GM12801 (cell line): ENCODE data around the gene C3orf49.

Experiments used
- TF ChIP-seq, protein P1 (sequence below): IDR thresholded peaks from one replicate; pipeline ENCODE4 v1.5.1; 2011; ENCODE audit warnings: control low read depth; ENCODE audit not compliant: insufficient read length; ENCODE audit errors: extremely low read depth

Gene C3orf49

DNA sequence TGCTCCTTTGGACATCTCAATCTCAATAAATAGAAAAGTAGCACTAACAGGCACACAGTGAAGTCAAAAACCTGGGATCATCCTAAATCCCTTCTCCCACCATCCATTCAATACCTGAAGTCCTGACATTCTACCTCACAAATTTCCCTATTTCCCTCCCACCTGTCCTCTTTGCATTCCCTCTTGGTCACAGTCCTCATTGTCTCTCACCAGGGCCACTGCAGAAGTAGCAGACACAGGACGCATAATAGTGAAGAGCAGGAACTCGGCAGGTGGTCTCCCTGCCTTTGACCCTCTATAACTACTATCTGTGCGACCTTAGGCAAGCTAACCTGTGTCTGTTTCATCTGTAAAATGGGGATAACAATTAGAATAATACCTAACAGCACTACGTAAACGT lies 42.2 kb downstream of the C3orf49 start:
- TF ChIP-seq, protein P1, sequence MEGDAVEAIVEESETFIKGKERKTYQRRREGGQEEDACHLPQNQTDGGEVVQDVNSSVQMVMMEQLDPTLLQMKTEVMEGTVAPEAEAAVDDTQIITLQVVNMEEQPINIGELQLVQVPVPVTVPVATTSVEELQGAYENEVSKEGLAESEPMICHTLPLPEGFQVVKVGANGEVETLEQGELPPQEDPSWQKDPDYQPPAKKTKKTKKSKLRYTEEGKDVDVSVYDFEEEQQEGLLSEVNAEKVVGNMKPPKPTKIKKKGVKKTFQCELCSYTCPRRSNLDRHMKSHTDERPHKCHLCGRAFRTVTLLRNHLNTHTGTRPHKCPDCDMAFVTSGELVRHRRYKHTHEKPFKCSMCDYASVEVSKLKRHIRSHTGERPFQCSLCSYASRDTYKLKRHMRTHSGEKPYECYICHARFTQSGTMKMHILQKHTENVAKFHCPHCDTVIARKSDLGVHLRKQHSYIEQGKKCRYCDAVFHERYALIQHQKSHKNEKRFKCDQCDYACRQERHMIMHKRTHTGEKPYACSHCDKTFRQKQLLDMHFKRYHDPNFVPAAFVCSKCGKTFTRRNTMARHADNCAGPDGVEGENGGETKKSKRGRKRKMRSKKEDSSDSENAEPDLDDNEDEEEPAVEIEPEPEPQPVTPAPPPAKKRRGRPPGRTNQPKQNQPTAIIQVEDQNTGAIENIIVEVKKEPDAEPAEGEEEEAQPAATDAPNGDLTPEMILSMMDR = no peak

DNA sequence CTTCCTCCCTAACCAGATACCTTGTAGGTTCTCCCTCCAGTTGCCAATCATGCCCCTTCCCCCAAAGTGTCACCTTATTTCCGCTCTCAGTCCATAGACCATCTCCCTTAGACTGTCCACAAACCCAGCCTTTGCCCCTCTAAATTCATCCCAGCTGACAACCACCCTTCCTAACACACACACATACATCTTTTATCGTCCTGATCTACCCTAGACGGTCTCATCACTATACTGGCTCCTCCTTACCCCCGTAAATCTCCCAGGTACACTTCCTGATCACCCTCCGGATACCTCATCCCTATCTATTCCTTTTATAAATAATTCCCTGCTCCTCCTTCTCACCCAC lies 43.7 kb downstream of the C3orf49 start:
- TF ChIP-seq, protein P1 = no peak

DNA sequence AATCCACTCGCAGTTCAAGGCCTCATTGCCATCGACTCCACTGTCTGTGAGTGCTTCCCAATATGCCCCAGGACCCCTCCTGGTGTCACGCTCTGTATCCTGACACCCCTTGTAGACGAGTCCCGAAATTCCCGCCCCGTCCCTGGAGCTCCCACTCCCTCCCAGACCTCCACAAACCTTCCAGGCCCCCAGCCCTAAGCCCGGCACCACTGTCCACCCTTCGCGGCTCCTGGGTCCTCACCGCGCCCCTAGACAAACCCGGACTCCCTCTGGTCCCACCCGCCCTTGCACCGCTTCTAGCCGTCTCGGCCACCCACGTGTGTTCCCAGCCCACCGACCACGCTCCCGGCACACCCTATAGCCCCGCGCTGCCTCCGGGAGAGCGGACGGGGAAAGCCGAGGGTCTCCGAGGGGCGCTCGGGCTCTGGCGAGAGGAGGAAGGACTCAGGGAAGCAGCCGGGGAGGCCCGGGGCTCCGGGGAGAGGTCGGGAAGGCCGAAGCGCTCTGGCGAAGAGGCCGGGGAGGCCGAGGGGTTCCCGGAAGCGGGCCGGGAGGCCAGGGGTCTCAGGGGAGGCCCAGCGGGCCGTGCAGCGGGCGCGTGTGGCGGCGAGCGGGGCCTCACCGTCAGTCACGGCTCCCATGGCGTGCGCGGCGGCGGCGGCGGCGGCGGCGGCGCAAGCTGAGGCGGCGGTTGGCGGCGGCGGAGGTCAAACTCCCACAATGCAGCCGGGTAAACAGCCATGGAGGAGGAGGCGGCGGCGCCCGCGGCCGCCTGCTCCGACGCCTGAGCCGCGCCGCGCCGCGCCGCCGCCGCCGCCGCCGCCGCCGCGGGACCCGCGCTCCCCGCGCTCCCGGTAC lies 44.3 kb downstream of the C3orf49 start, which contains the start of the genes ATXN7 and THOC7:
Gene ATXN7, plus strand, starts transcription at position 718 of the 858 bp plus-strand sequence. CDS start 48,732 bp downstream, outside the sequence.
Gene THOC7, minus strand, starts transcription at position 656 of the 858 bp plus-strand sequence. Its CDS starts 15 bp downstream, at position 641.
- TF ChIP-seq, protein P1 = no peak

DNA sequence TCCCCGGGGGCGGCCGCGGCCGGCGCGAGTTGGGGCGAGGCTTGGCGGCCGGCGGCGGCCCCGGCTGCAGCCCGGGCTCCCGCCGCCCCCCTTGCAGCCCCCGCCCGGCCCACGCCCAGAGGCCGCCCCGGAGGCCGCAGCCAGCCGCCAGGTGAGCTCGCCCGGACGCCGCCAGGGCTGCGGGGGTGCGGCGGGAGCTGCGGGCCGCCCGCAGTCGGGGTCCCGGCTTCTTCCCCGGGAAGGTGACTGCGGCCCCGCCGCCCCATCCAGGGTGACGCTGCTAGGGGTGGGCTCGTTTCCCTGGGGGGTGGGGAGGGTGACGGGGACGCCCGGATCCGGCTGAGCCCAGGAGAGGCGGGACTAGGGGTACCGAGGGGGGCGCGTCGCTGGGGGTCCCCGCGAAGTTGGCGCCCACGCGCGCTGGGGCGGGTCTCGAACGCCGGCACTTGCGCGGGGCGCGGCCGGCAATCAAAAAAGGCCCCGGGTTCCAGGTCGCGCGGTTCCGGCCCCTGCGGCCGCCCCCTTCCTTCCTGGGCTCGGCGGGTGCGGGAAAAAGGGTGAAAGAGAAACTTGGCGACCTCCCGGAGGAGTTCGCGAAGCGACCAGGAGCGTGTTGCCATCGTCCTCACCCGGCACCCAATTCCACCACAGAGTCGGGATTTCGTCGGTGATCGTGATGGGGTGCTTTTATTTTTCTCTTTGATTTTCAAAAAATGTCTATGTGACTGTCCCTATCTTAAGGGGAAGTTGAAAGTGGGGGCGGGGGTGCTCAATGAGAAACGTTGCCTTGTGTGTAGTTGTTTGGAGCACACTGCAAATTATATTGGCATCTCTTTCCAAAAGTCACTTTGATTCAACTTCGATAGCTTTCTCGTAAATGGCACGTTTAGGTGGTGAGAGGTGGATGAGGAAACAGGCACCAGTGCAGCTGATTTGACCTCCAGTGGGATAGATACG lies 45.2 kb downstream of the C3orf49 start:
- TF ChIP-seq, protein P1 = no peak

DNA sequence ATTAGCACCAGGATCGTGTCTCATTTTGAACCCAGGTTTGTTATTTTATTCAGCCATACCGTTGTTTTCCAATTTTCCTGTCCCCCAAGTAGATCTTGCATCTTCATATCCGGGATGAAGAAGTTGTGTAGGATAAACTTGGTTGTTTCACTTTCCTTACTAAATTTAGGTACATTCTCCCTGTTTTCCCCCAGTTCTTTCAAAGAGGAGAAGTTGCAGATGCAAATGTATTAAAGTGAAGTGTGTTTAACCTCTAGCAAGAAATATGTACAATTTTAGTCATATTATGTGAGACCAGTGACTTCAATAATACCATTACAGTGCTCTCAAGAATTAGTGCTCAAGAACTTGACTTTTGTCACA lies 45.8 kb downstream of the C3orf49 start:
- TF ChIP-seq, protein P1 = no peak

DNA sequence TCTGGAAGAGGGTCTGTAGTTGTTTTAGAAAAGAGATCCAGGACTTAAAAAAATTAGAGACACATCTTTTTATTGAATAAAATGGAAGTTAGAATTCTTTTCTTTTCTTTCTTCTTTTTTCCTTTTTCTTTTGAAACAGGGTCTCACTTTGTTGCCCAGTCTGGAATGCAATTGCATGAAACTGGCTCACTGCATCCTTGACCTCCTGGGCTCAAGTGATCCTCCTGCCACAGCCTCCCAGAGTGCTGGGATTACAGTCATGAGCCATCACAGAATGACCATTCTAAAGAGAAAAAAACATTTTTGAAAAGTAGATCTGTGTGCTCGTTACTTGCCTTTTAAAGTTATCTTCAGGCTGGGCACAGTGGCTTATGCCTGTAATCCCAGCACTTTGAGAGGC lies 48.1 kb downstream of the C3orf49 start:
- TF ChIP-seq, protein P1 = no peak
